HG03097 (cell line): Measurements from ENCODE around the gene SF1.

ENCODE experiments used
- ATAC-seq: cut with Tn5 transposase; IDR thresholded peaks from one replicate; pipeline ENCODE4 v1.9.1; 2021; ENCODE audit not compliant: unreplicated experiment, low FRiP score

Gene SF1

GRCh38 chr11:64762674-64763525, 15.4 kb downstream of the SF1 start:
- no peak for ATAC-seq

GRCh38 chr11:64762277-64762673, 16.1 kb downstream of the SF1 start:
- no peak for ATAC-seq

- no peak for ATAC-seq
Observed at GRCh38 chr11:64760759-64761420, 17.5 kb downstream of the SF1 start.

- ATAC-seq = no peak
Observed at GRCh38 chr11:64759722-64760719, 18.3 kb downstream of the SF1 start, which contains the start of gene PYGM. TSS of gene PYGM (minus strand) at chr11:64759974. CDS start at chr11:64759898, 76 bp downstream.

- no peak for ATAC-seq
Observed at GRCh38 chr11:64759131-64759721, 19.1 kb downstream of the SF1 start.

- ATAC-seq = no peak
Observed at GRCh38 chr11:64758330-64759079, 19.8 kb downstream of the SF1 start.

- no peak for ATAC-seq
Observed at GRCh38 chr11:64757549-64758329, 20.6 kb downstream of the SF1 start.

- no peak for ATAC-seq
Observed at GRCh38 chr11:64755681-64756361, 22.5 kb downstream of the SF1 start.

- ATAC-seq = no peak
Observed at GRCh38 chr11:64754919-64755662, 23.3 kb downstream of the SF1 start.

- ATAC-seq = no peak
Observed at GRCh38 chr11:64754124-64754918, 24.0 kb downstream of the SF1 start.

- no peak for ATAC-seq
Observed at GRCh38 chr11:64753380-64754123, 24.8 kb downstream of the SF1 start.

GRCh38 chr11:64753019-64753379, 25.3 kb downstream of the SF1 start:
- ATAC-seq = no peak

- ATAC-seq = no peak
Observed at GRCh38 chr11:64752175-64752970, 26.0 kb downstream of the SF1 start.

- ATAC-seq = no peak
Observed at GRCh38 chr11:64751580-64751979, 26.8 kb downstream of the SF1 start.

GRCh38 chr11:64751136-64751535, 27.2 kb downstream of the SF1 start:
- ATAC-seq = no peak
